GM18861 (cell line): Measurements from ENCODE around the gene TRAPPC12.

ENCODE experiments used
- ATAC-seq: cut with Tn5 transposase; IDR thresholded peaks from one replicate; pipeline ENCODE4 v1.9.1; 2021; ENCODE audit not compliant: unreplicated experiment

Gene TRAPPC12

DNA sequence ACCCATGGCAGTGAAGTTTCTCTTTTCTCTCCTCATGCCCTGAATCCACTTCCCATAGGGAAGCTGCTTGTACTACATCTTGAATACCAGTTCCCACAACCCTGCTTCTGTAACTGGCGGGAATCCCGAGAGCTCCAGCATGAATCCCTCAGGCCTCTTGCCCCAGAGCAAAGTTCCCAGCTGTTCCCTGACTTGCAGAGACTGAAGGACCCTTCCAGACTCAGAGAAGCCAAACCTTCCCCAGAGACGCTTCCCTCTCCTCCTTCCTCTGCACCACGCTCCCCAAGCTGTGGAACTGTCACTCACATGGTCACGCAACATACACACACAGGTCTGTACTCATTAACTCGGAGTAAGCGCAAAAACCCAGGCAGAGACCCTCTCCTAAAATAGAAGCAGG is 26.4 kb downstream of the TRAPPC12 start:
- no peak for ATAC-seq

DNA sequence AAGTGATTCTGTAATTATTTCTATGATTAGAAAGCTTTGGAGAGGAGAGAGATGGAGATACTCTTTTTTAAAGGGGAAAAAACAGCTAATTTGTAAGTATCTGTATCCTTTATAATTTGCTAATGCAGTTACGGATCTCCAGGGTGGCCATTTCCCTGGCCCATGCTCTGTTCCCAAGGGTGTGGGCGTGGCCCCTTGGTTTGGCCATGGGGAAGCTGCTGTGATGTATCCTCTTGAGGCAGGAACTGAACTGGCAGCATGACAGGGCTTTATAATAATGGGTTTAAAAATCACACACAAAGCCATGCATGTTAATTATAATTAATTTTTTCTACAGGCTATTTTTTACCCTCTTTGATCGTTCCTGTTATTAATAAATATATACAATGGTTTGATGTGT is 27.0 kb downstream of the TRAPPC12 start:
- no peak for ATAC-seq

DNA sequence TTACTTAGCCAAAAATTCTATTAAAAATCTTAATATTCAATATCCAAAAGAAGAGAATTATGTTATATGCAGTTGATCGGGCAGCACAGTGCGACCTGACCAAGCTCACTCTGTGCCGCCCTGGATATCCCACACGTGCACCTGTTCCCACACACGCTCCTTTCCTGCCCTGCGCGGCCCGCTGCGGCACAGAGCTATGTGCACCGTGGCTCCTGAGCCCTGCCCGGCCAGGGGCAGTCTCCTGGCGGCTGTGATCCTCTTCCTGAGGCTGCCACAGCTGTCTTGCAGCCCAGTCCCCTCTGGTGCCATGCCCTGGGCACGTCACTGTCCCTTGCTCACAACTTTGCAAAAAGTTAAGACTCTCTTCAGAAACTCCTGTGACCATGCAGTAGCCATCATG is 29.3 kb downstream of the TRAPPC12 start:
- no peak for ATAC-seq

DNA sequence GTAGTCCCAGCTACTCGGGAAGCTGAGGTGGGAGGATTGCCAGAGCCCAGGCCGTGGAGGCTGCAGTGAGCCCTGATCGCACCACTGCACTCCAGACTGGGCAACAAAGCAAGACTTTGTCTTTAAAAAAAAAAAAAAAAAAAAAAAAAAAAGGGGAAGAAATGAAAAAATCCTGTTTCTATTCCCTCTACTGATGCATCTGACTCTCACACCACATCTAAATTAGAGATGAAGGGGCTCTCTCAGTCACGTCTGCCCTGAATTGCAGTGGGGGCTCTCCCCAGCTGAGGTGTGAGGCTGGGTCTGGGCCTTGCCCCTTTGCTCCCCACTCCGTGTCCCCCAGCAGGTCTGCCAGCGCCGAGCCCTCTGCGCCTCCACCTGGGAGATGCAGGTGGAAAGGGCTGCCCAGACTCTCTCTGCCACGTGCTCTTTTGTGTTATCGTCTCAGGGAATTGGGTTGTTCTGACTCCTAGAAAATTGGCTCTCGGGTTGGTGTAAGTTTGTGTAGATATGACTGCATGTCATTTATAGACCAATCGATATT is 30.2 kb downstream of the TRAPPC12 start:
- ATAC-seq: no peak

DNA sequence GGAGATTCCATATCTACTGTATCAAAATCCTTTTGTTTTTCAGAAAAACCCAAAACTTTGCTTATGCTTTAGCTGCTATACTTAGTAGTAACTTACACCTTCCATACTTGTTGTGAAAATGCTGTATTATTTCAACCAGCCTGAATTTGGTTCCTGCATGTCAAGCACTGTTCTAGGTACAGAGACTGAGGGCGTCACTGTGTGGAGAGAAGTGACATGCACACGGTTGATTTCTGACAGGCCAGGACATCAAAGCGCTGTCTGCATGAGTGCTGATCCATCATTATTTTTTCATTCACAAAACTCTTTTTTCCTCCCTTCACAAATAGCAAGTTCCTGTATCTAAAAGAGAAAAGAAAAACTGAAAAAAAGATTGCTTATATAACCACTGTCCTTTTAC is 31.6 kb downstream of the TRAPPC12 start:
- no peak for ATAC-seq

DNA sequence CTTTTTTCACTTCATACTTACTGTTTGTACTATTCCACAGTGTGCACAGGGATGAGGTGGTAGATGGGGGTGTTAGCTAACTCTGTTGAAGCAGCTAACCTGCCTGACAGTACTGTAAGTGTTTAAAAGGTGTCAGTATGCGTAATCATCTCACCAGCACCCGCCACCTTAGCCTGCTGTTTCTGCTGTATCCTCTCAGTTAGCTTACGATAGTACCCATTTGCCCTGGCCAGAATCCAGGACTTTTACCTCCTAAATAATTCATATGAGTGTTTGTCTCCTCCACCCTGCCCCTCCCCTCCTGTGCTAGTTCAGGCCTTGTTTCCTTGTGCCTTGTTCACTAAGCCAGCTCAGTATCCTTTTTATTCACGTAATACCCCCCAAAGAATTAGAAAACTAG is 34.2 kb downstream of the TRAPPC12 start:
- ATAC-seq: no peak

DNA sequence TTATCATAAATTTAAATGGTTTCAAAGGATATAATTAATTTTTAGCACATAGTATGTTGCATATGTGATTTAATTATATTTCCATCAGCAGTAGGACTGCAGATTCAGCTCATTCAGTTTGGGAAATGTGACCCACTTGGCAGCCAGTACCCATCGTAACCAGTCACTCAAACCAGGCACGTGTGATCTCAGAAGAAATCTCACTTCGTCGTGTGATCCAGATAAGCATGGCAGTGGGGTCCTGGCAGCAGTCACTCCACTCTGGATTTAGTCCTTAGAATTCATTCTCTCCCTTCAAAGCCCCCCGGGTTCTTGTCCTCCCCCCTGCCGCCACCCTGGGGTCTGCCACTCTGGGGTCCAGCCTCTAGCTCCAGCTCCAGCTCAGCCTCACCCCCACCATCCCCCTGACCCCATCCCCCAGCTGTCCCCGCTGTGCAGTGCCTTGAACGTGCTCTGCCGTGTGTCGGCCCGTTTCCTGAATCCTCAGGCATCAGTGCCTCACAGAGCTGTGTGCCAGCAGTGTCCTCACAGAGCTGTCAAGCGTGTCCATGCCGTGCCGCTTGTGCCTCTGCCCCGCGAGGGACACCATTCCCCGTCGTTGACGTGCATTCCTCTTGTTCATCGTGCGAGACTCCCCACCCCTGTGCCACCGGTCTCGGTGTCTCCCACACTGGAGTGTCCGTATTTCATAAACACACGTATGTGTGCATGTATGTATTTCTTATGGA is 34.8 kb downstream of the TRAPPC12 start:
- no peak for ATAC-seq

DNA sequence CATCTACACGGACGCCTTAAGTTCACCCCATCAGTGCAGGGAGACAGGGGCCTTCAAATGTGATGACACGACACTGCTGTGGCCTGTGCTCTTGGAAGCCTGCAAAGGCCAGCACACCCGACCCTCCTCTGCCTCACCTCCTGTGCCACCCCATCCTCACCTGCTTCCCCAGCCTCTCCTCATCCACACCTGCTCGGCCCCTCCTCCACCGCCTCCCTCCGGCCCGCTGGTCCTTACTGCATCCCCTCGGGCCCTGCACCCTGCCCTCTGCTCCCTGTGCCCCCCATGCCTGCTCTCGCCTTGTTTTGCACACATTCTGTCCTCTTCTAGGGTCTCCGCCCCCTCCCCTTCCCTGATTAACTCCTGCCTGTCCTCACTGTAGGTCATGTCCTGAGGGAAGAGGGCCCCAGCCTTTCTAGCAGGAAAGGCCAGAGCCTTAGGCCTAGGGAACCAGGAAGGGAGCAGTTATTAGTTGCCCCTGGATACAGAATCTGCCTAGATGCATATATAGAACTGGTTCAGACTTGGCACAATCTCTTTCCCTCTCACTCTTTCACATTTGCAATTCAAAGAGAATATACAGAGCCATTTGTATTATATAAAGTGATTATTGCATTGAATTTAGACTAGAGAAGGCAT is 39.4 kb downstream of the TRAPPC12 start:
- ATAC-seq: no peak

DNA sequence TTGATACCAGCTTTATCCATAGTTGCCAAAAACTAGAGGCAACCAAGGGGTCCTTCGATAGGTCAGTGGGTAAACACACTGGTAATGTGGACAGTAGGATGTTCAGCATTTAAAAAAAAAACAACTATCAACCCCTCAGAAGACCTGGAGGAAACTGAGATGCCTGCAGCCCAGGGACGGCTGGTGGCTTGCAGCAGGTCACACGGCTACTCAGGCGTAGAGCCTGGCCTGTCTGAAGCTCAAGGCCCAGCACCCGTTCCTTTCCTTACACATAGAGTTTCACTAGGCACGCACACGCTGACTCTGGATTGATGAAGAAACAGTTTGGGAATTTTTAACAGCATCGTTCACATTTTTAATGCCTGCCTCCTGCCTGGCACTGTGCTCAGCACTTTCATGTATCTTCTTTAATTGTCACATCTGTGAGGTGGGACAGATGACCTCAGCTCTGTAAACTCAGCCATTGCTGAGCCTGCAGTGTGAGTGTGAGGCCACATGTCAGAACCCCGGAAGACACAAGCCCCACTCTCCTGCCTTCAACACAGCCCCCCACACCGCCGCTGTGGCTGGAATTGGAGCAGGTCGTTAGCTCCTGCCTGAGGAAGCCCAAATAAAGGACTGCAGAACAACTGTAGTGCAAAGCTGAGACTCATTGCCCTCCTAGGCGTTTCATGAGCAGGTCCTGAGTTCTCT is 40.7 kb downstream of the TRAPPC12 start:
- ATAC-seq: peak; percentile 45

DNA sequence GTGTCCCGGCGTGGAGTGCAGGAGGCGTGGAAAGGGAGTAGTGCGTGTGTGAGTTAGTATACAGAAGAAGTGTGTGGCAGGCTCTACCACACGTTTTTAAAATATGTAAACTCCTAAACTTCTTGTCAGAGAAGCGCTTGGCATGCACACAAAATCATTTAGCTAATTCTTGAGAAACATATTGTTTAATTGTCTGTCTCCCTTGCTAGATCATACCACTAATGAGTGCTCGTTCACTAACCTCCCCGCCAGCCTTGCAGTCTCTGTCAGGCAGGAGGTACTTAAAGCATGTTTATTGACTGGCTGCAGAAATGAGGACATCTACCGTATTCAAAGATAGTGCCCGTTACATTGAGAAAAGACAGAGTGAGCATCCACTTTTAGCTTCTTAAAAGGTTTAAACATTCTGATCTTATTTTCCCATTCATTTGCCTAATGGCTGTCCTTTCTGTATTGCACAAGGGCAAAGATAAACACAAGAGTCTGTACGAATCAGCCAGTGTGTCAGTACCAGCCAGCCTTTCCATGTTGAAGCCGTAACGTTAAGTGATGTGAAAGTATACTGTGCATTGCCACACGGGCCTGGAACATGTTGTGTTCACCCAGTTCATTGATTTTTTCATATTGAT is 41.4 kb downstream of the TRAPPC12 start:
- no peak for ATAC-seq

DNA sequence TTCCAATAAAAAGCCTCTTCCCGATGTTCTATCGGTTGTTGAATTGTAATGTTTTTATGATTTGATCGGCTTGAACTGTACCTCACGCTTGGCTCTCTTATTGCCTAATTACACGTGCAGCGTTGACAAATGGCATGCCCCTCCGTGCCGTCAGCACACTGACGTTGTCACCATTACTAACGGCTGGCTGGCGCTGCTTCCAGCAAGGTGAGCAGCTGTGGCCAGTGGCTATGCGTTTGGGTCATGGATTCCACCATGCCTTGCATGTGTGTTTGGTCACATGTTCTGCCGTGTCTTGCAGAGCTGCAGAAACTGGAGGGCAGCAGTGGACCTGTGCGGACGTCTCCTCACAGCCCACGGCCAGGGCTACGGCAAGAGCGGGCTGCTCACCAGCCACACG is 42.1 kb downstream of the TRAPPC12 start:
- no peak for ATAC-seq

DNA sequence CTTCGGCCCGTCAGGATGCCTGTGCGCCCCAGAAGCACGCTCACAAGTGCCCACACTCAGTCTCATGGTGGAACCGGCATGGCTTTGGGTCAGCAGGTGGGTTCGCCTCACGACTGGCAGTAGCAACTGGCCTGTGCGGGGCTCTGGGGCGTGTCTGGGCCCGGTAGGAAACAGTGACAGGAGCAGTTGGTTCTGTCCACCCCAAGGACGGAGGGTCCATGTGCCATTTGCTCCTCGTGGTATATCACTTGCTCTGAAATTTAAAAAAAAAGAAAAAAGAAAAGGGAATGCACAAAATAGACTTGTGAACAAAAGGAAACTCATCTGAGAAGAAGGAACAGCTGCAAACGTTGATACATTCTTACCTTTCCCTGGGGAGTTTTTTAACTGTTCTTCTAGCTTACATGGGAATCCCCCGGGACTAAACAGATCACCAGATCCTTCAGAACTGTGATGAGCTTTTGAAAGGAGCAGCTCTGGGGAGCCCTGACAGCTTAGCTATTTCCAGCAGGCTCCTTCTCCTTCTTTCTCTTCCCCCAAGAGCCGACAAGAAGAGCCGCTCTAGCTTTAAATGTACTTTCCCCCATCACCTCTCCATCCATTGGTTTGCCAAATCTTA is 42.8 kb downstream of the TRAPPC12 start:
- peak; percentile 50 for ATAC-seq

DNA sequence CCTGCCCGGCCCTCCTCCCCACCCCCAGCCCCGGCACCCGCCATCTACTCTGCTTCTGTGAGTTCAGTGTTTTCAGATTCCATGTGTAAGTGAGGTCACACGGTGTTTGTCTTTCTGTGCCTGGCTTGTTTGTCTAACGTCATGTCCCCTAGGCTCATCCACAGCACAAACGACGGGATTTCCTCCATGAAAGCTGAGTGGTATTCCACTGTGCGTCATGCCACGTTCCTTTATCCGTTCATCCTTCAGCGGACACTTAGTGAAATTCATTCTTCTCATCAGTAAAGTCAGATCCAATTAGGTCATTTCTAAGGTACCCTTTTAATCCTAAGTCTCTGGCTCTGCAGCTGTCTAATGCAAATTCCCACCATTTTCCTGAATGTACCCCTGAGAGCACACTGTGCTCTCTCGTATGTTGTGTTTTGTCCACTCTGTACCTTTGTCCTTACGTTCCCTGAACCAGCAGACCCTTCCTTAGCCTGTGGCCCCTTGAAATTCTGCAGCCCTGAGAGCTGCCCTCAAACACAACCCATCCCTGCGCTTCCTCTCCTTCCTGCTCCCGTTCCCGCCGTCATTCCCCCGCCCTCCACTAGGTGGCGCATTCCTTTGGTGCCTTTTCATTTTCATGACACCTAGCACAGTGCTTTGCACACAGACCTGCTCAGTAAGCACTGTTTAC is 44.1 kb downstream of the TRAPPC12 start:
- ATAC-seq: peak; percentile 42

DNA sequence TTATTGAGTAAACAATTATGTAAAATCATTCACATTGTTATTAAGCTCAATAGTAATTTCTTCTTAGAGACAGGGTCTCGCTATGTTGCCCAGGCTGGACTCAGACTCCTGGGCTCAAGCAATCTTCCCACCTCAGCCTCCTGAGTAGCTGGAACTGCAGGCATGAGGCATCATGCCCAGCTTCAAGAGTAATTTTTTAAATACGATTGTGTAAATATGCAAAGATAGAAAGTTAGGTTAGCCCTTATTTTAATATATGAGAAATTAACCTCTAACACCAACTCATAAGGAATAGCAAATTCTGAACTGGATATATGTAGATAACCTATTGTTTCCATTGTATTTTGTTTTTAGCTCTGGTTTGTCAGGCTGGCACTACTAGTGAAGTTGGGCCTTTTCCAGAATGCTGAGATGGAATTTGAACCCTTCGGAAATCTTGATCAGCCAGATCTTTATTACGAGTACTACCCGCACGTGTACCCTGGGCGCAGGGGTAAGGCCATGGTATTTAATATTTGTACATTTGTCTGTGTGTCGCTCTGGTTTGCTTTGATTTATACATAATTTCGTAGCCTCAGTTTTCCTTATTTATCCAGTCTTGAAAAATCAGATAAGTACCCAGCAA is 44.8 kb downstream of the TRAPPC12 start:
- ATAC-seq: no peak

DNA sequence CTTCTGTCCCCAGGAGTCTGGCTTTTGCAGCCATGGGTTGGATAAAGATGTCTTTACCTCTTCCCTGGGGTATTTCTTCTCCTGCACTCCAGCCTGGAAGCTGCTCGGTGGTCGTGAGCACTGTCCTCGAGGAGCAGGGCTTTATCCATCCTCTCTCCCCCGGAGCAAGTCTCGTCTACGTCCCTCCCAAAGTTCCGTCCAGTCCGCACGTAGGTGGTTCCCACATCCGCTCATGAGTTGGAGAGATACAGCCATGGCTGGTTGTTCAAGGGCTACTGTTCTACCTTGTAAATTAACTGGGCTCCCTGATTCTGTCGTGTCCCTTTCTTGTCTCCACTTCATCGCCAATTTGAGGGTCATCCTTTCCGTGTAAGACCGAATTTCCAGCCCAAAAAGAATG is 47.1 kb downstream of the TRAPPC12 start:
- no peak for ATAC-seq

DNA sequence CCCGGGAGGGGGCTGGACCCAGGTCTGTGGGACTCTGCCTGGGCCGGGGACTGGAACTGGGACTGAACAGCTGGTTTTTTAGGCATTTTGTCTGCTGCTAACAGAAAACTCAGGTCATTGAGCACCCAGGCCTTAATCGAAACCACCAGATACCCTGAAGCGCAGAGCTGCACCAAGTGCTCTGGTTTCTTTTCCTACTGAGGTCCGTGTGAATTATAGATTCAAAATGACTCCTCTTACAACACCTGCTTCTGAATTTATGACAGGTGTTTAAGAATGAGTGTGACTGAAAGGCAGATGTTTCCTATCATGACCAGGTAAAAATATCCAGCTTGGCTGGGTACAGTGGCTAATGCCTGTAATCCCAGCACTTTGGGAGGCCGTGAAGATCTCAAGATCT is 47.8 kb downstream of the TRAPPC12 start:
- ATAC-seq: no peak

DNA sequence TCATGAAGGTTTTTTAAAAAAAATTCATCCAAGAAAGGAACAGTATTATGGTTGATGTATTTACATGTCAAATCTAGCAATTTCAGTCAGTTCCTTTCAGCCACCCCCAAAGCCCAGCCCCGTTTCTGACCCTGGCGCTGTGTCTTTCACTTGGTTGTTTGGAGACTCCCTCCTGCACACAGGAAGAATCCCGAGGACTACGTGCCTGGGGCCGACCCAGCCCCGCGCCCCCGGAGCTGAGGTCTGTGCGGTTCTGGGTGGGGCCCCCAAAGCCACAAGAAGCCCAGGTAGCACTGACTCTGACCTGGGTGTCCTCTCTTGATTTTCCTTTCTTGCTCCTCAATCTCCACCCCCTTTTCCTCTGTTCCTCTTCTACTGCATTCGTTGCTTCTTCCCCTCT is 49.1 kb downstream of the TRAPPC12 start:
- ATAC-seq: no peak

DNA sequence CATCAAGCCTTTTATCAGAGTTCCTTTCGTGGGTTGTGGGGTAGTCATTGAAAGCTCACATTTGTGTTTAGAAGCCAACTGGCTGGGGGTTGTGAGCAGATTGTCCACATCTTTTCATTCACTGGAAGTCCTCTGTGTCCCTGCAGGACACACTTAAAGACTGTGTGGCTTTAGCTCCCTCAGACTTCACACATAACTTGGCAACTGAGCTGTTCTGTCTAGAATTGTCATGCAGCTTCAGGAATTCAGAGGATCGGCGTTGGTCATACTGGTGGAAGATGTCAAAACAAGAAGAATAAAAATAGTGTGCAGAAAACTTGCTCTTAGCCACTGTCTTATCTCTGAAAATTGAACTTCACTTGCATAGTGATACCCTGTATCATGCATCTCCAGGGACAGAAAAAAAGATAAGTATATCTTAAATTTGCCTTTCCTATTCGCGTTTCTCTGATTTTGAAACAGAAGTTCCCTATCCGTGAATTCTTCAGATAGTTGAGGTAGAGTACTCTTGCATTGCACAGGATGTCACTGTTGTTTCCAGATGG is 49.6 kb downstream of the TRAPPC12 start:
- ATAC-seq: no peak

DNA sequence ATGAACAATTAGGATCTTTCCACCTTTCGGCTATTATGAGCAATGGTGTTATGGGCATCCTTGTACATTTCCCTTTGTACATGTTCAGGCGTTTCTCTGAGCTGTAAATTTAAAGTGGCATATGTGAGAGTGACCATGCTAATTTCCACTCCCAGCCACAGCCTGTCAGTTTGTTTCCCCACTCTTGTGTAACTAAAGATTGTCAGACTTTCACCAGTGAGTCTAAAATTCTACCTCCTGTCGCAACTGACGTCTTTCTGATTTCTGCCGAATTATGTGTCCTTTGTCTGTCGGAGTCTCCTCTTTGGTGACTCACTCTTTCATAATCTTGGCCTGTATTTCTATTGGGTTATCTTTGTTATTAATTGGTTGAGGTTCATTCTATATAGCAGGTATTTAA is 50.7 kb downstream of the TRAPPC12 start:
- no peak for ATAC-seq
